Stimulated activated CD8-positive, alpha-beta memory T cell treated with anti-CD3 and anti-CD28 coated beads, Interleukin-12 subunit alpha, Interleukin-12 subunit beta, amount 100 ng/mL, for 1 hour (primary cell): ENCODE results near the gene TLR3.
"Not testable (repeated sequence)": the region's sequence is repeated elsewhere in the genome, so short reads cannot be mapped to it uniquely, and the experiment has no call there.

ENCODE experiments used
- DNase-seq: peaks from one replicate; pipeline ENCODE4 v3.0.0-alpha.2; 2020; ENCODE audit warnings: low read depth

The TLR3 gene

DNA sequence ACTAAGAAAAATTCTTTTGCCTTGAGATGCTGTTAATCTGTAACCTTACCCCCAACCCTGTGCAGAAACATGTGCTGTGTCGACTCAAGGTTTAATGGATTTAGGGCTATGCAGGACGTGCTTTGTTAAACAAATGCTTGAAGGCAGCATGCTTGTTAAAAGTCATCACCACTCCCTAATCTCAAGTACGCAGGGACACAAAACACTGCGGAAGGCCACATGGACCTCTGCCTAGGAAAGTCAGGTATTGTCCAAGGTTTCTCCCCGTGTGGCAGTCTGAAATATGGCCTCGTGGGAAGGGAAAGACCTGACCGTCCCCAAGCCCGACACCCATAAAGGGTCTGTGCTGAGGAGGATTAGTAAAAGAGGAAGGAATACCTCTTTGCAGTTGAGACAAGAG lies 18.8 kb upstream of the TLR3 start:
- DNase-seq: not testable (repeated sequence)

DNA sequence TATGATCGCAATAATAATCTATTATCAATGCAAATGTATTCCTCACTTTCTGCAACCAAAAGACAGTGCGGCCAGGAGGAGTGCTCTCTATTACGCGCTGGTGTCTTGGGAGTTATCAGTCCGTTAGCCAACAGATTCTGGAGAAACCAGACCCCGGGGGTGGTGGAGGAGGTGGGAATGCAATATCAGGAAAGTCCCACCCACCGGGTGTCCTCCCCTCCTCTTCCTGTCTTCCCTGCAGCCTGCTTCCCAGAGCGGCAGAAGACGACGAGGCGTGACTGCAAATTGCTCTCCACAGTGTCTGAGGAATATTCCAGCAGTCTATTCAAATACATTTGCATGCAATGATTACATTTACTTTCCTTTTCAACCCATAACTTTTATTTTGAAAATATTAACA lies 17.9 kb upstream of the TLR3 start:
- no peak for DNase-seq

- DNase-seq: no peak
Observed at GRCh38 chr4:186058253-186058979, 10.5 kb upstream of the TLR3 start.

DNA sequence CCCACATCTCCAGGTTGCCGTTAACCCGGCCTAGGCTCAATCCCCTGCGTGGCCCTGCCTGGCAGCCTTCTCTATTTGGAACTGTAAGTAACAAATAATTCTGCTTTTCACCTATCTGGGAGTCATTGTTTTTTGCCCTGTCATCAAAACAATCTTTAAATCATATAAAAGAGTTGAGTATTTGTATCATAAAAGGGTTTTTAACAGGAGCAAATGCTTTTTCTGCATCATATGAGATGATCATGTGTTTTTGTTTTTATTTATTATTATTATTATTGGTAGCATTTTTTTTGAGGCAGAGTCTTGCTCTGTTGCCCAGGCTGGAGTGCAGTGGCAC lies 10.0 kb upstream of the TLR3 start:
- no peak for DNase-seq

GRCh38 chr4:186061921-186062320 lies 7.0 kb upstream of the TLR3 start:
- no peak for DNase-seq

DNA sequence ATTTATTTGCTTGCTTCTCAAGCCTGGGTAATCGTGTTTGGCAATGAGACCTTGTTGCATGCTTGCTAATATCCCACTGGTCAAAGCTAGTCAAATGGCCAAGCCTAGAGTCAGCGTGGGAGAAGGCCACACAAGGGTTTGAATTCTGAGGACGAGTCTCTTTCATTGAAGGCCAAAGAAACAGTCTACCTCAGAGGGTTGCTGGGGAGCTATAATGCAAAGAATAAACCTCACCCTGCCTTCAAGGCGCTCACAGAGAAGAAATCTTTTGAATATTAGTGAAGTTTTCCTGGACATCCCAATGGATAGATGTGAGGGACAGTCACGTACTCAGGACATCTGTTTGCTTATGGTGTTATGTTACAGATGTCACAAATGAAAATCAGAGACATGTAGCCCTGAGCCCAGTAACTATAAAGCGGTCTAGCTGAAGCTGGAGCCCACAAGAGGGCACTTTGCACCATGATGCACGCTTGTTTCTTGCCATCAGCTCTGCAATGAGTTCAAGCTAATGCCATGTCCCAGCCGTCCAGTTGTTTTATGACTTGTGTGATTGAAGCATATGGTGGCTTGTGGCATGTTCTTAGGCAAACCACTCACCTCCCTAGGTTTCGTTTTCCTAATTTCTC lies 1.1 kb upstream of the TLR3 start:
- no peak for DNase-seq

DNA sequence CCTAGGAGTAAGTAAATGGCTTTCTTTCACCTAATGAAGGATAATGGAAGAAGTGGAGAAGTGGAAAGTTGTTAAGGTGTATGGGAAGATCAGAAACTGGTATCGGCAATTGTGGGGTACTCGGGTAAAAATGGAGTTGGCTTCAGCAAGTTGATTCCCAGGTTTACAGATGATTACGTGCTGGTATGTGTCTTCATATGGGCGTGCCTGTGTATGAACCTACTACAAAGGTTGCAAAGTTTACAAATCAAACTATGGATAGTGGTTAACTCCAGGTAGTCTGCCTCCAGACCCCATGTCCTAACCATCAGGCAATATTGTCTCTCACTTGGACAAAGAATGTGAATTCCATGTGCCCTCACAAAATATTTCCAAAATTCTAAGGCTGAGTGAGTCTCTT lies 773 bp downstream of the TLR3 start:
- DNase-seq: no peak

DNA sequence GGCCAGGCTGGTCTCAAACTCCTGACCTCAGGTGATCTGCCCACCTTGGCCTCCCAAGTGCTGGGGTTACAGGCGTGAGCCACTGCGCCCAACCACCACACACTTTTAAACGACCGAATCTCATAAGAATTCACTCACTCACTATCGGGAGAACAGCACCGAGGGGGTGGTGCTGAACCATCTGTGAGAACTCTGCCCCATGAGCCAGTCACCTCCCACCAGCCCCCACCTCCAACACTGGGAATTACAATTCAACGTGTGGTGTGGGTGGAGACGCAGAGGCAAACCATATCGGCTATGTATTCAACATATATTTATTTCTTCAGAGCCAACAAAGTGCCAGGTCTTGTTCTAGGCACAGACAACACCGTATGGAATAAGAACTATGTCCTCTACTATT lies 3.6 kb downstream of the TLR3 start:
- DNase-seq: no peak

DNA sequence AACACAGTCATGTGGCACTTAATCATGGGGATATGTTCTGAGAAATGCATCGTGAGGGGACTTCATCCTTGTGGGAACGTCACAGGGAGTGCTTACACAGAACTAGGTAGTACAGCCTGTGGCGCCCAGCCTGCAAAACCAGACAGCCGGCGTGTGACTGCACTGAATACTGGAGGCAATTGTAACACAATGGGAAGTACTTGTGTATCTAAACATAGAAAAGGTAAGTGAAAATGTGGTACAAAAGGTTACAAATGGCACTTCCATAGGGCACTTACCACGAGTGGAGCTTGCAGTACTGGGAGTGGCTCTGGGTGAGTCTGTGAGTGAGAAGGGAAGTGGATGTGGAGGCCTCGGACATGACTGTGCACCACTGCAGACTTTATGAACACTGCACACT lies 5.2 kb downstream of the TLR3 start:
- DNase-seq: no peak

GRCh38 chr4:186078981-186079638 lies 10.2 kb downstream of the TLR3 start:
- no peak for DNase-seq

DNA sequence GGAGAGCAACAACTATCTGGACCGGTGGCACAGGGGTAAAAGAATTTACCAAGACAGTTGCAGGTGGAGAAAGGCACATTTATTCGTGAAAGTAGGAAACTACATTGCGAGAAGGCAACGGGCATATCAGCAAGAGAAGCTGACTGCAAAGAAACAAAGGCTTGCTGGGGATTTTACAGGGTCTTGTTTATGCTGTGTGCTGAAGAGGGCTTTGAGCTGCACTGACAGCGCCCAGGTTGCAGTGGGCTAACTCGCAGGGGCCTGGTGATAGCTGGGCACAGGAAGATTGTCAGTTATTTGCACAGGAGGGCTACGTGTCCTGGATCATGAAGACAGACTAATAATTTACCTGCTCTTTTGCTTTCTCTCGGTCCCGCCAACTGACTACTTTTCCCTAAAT lies 10.7 kb downstream of the TLR3 start:
- DNase-seq: no peak

- DNase-seq: no peak
Observed at GRCh38 chr4:186081202-186081807, 12.3 kb downstream of the TLR3 start.

DNA sequence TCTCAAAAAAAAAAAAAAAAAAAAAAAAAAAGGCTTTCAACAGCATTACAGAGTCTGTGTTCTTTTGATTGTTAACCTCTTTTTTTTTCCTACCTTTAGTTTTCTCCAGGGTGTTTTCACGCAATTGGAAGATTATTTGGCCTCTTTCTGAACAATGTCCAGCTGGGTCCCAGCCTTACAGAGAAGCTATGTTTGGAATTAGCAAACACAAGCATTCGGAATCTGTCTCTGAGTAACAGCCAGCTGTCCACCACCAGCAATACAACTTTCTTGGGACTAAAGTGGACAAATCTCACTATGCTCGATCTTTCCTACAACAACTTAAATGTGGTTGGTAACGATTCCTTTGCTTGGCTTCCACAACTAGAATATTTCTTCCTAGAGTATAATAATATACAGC lies 13.3 kb downstream of the TLR3 start:
- no peak for DNase-seq

GRCh38 chr4:186088523-186088922 lies 19.6 kb downstream of the TLR3 start:
- no peak for DNase-seq

DNA sequence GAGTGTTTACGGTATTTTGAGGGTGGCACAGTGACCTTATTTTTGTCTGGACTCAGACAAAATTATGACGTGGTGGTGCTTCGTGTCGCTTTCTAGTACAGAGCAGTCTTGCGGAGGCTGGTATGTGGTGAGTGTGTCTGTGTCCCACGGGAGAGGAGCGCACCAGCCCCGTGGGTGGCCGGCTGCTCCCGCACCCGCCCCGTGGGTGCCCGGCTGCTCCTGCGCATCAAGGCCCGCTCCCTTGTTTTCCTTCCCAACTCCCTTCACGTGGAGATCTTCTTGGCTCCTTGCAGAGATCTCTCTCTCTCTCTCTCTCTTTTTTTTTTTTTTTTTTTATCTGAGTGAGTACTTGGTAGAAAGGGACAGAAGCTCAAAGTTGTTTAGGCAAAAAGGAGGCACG lies 23.3 kb downstream of the TLR3 start:
- no peak for DNase-seq

DNA sequence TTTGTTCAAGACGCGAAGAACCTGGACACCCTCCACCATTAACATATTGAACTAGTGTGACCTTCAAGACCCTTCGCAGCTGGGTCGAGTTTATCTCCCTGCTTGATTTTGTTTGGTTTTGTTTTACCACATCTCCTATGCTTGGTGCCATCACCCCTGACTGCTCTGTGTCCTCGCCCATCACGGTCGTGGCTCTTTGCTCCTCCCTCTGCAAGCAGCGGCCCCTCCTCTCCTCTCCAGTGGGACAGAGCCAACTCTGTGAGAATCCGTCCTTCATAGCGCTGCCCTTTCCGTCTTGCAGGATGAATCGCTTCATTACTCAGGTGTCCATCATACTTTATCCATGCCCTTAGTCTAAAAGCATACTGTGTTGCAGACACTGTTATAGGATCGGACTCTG lies 26.4 kb downstream of the TLR3 start:
- DNase-seq: no peak

GRCh38 chr4:186096681-186097165 lies 27.8 kb downstream of the TLR3 start:
- DNase-seq: no peak

GRCh38 chr4:186097386-186097785 lies 28.4 kb downstream of the TLR3 start:
- no peak for DNase-seq

- DNase-seq: no peak
Observed at GRCh38 chr4:186102931-186103330, 34.0 kb downstream of the TLR3 start.

- peak; percentile 35 for DNase-seq
Observed at GRCh38 chr4:186104114-186104889, 35.3 kb downstream of the TLR3 start, which contains the start of gene FAM149A. TSS of gene FAM149A (plus strand) at chr4:186104704.

DNA sequence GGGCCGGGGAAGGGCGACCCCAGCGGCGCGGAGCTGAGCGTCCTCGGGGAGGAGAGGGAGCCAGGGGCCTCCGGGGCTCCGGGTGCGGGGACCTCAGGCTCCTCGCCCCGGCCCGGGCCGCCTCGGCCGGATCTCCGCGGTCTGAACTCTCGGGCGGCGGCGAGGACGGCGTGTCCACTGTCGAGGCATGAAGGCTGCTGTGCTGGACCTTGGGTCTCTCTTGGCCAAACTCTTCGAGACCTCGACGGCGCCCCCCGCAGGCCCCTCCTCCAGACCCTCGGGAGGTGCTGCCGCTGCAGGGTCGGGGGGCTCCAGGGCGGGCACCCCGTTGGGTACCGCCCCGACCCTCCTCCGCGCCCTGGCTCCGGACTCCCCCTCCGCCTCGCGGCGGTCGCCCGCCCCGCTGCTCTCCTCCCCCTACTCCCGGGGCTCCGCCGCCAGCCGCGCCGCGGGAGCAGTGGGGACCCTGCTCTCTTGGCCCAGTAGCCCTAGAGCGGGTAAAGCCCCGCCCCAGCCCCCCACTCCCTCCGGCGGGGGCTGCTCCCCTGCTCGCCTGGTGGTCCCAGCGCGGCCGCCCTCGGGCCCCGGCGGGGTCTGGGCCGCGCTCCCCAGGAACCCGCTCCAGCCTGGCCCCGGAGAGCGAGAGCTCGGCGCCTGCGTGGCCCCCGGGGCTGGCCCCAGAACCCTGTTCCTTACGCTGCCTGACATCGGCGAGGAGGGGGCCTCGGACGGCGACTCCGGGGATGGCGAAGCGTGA lies 36.1 kb downstream of the TLR3 start:
- DNase-seq: no peak
